ENCODE data around the gene TGFBR3L. TPM values are rescaled to one million over a fixed set of nuclear protein-coding genes. Genes with fewer than 3 reads are reported as not detected.
A peak's percentile ranks its signal among the peaks of the same experiment; 100 is the strongest.

TGFBR3L gene
- total and polyA plus RNA-seq, 2 of the 13 experiments (the other 11 are each of a cell fraction or from before 2014, with no cell fraction given): 0.20 to 1.0 TPM

GRCh38 chr19:7870571-7871436, 43.8 kb upstream of the TGFBR3L start (continued):
- TF ChIP-seq ZSCAN21 (CRISPR knock-in tag; IDR thresholded peaks at IDR 0.05; ENCODE audit: borderline replicate concordance) (no peak), AKAP8 (CRISPR knock-in tag; IDR thresholded peaks at IDR 0.05) (0 out of 2 replicates have a peak, but pooled peaks have one; percentile 25), ZNF740 (CRISPR knock-in tag; IDR thresholded peaks at IDR 0.05) (no peak), SNAPC4 (CRISPR knock-in tag; IDR thresholded peaks at IDR 0.05) (no peak), ZSCAN25 (CRISPR knock-in tag; IDR thresholded peaks at IDR 0.05) (0 out of 2 replicates have a peak, but pooled peaks have one; percentile 9), EP300 (IDR thresholded peaks at IDR 0.05; ENCODE audit: low read depth in 2 of 2, low read length in 2 of 2) (no peak), EP300 (CRISPR knock-in tag; IDR thresholded peaks at IDR 0.05; ENCODE audit: borderline replicate concordance) (no peak), ZNF230 (CRISPR knock-in tag; IDR thresholded peaks at IDR 0.05) (0 out of 2 replicates have a peak, but pooled peaks have one; percentile 1), PHF8 (CRISPR knock-in tag; IDR thresholded peaks at IDR 0.05) (no peak), HNRNPLL (IDR thresholded peaks at IDR 0.05; ENCODE audit: low read depth, low read length, poor library complexity, severe bottlenecking) (peak; percentile 35), ZNF232 (CRISPR knock-in tag; IDR thresholded peaks at IDR 0.05; ENCODE audit: borderline replicate concordance) (no peak), TSC22D2 (CRISPR knock-in tag; IDR thresholded peaks at IDR 0.05; ENCODE audit: borderline replicate concordance) (no peak), NR2F1 (CRISPR knock-in tag; IDR thresholded peaks at IDR 0.05) (no peak), POLR2AphosphoS5 (IDR thresholded peaks at IDR 0.05; ENCODE audit: low read depth, low read length) (0 out of 2 replicates have a peak, but pooled peaks have one; percentile 26), NFKB2 (CRISPR knock-in tag; IDR thresholded peaks at IDR 0.05; ENCODE audit: borderline replicate concordance) (0 out of 2 replicates have a peak, but pooled peaks have one; percentile 26), MAZ (IDR thresholded peaks at IDR 0.05; ENCODE audit: borderline replicate concordance, low read depth, low read length) (peak; percentile 32; the same call in 1 of the 2 replicates), MAZ (CRISPR knock-in tag; IDR thresholded peaks at IDR 0.05; ENCODE audit: low read depth) (no peak), ZNF382 (CRISPR knock-in tag; IDR thresholded peaks at IDR 0.05; ENCODE audit: borderline replicate concordance) (no peak), REPIN1 (CRISPR knock-in tag; IDR thresholded peaks at IDR 0.05; ENCODE audit: borderline replicate concordance, low read depth) (no peak), SP1 (IDR thresholded peaks at IDR 0.05) (peak; percentile 37; the same call in 1 of the 2 replicates), SP1 (CRISPR knock-in tag; IDR thresholded peaks at IDR 0.05) (peak; percentile 81), SP4 (CRISPR knock-in tag; IDR thresholded peaks at IDR 0.05) (peak; percentile 98), MTA1 (CRISPR knock-in tag; IDR thresholded peaks at IDR 0.05; ENCODE audit: borderline replicate concordance) (no peak), PTBP1 (IDR thresholded peaks at IDR 0.05; ENCODE audit: low read depth, low read length, poor library complexity, severe bottlenecking) (no peak)

All from HepG2 (cell line).